ENCODE measurements around the gene ADCY1.
"Not testable (repeated sequence)": the region's sequence is repeated elsewhere in the genome, so short reads cannot be mapped to it uniquely, and the experiment has no call there.

ADCY1 gene

GRCh38 chr7:45768516-45769394, 194.6 kb downstream of the ADCY1 start:
- DNase-seq: peak; percentile 97

- not testable (repeated sequence) for DNase-seq
These were observed 195.5 kb downstream of the ADCY1 start for GRCh38 chr7:45769626-45770025.

Measured in CD4-positive, alpha-beta T cell treated with Interleukin-6 for 4 hours (primary cell).